ENCODE measurements around the gene PRKN. TPM values are rescaled to one million over a fixed set of nuclear protein-coding genes. Genes with fewer than 3 reads are reported as not detected.

PRKN gene
- total RNA-seq, 4 donors from 2014 or later = 6.3 to 11.9 (median 9.5) TPM

- no peak overlapping the region for H3K4me3 ChIP-seq (ENCODE audit: low read depth, poor library complexity, severe bottlenecking)
- intact Hi-C loops (cut with DNase I; ENCODE audit: low total_unique reads) = no loop called here
- no peak for TF ChIP-seq CTCF (IDR thresholded peaks at IDR 0.05)
- TF ChIP-seq POLR2A (IDR thresholded peaks at IDR 0.05) = no peak
- WGBS, 2 donors = 78 to 83% methylated on average over 15 of the region's 15 CpGs
- no peak for DNase-seq (ENCODE audit: low spot score in 2 of 2)
Measured at GRCh38 chr6:162387718-162388382, 339.7 kb downstream of the PRKN start.

- H3K4me3 ChIP-seq (ENCODE audit: low read depth, poor library complexity, severe bottlenecking) = no peak overlapping the region
- intact Hi-C loops (cut with DNase I; ENCODE audit: low total_unique reads) = no loop called here
- 69 to 73% methylated on average over 4 of the region's 4 CpGs for whole genome bisulfite sequencing, 2 donors
- no peak for DNase-seq (ENCODE audit: low spot score in 2 of 2)
- no peak for TF ChIP-seq CTCF (IDR thresholded peaks at IDR 0.05)
- TF ChIP-seq POLR2A (IDR thresholded peaks at IDR 0.05) = no peak
Measured at GRCh38 chr6:162385980-162386379, 341.6 kb downstream of the PRKN start.

GRCh38 chr6:162379757-162380409 is 347.7 kb downstream of the PRKN start:
- no peak overlapping the region for H3K4me3 ChIP-seq (ENCODE audit: low read depth, poor library complexity, severe bottlenecking)
- no peak for DNase-seq (ENCODE audit: low spot score in 2 of 2)
- intact Hi-C loops (cut with DNase I; ENCODE audit: low total_unique reads) = no loop called here
- TF ChIP-seq CTCF (IDR thresholded peaks at IDR 0.05) (no peak), POLR2A (IDR thresholded peaks at IDR 0.05) (no peak)
- 72 to 74% methylated on average over 5 of the region's 5 CpGs for WGBS, 2 donors

GRCh38 chr6:162377735-162378134 is 349.8 kb downstream of the PRKN start:
- intact Hi-C loops (cut with DNase I; ENCODE audit: low total_unique reads) = no loop called here
- TF ChIP-seq POLR2A (IDR thresholded peaks at IDR 0.05) (no peak), CTCF (IDR thresholded peaks at IDR 0.05) (no peak)
- no peak overlapping the region for H3K4me3 ChIP-seq (ENCODE audit: low read depth, poor library complexity, severe bottlenecking)
- no peak for DNase-seq (ENCODE audit: low spot score in 2 of 2)
- 80% methylated on average over 7 of the region's 7 CpGs for WGBS, 2 donors

GRCh38 chr6:162373868-162374267 is 353.7 kb downstream of the PRKN start:
- TF ChIP-seq CTCF (IDR thresholded peaks at IDR 0.05) = no peak
- no peak for TF ChIP-seq POLR2A (IDR thresholded peaks at IDR 0.05)
- intact Hi-C loops (cut with DNase I; ENCODE audit: low total_unique reads) = no loop called here
- H3K4me3 ChIP-seq (ENCODE audit: low read depth, poor library complexity, severe bottlenecking) = no peak overlapping the region
- no peak for DNase-seq (ENCODE audit: low spot score in 2 of 2)
- WGBS, 2 donors = 60 to 94% methylated on average over 2 of the region's 2 CpGs
